ENCODE results near the gene KIFBP.
"Not testable (repeated sequence)": the region's sequence is repeated elsewhere in the genome, so short reads cannot be mapped to it uniquely, and the experiment has no call there.

GRCh38 chr10:69040904-69041303 is 52.3 kb downstream of the KIFBP start:
- TF ChIP-seq MEIS2 (IDR thresholded peaks at IDR 0.05; ENCODE audit: partially characterized antibody); TEAD1 (CRISPR knock-in tag; IDR thresholded peaks at IDR 0.05); EZH2 (IDR thresholded peaks at IDR 0.05; ENCODE audit: borderline replicate concordance, low read depth, low read length); ZNF699 (CRISPR knock-in tag; IDR thresholded peaks at IDR 0.05; ENCODE audit: insufficient replicate concordance); CHD2 (IDR thresholded peaks at IDR 0.05; ENCODE audit: low read depth, low read length); SMC3 (conservative IDR thresholded peaks at IDR 0.05; ENCODE audit: insufficient read depth, low read depth, low read length); ZNF24 (IDR thresholded peaks at IDR 0.05): not testable (repeated sequence)
- TF ChIP-seq, protein P1, sequence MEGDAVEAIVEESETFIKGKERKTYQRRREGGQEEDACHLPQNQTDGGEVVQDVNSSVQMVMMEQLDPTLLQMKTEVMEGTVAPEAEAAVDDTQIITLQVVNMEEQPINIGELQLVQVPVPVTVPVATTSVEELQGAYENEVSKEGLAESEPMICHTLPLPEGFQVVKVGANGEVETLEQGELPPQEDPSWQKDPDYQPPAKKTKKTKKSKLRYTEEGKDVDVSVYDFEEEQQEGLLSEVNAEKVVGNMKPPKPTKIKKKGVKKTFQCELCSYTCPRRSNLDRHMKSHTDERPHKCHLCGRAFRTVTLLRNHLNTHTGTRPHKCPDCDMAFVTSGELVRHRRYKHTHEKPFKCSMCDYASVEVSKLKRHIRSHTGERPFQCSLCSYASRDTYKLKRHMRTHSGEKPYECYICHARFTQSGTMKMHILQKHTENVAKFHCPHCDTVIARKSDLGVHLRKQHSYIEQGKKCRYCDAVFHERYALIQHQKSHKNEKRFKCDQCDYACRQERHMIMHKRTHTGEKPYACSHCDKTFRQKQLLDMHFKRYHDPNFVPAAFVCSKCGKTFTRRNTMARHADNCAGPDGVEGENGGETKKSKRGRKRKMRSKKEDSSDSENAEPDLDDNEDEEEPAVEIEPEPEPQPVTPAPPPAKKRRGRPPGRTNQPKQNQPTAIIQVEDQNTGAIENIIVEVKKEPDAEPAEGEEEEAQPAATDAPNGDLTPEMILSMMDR (IDR thresholded peaks at IDR 0.05 in 2 of 3, conservative IDR thresholded peaks at IDR 0.05 in 1 of 3; ENCODE audit: insufficient read depth in 2 of 3, low read depth in 1 of 3, low read length in 3 of 3): not testable (repeated sequence)

Measured in K562 (cell line).